Nephron progenitor cell (in vitro differentiated cells): ENCODE data around the gene PATJ.
A peak's percentile ranks its signal among the peaks of the same experiment; 100 is the strongest.

Source experiments
- DNase-seq: peaks from one replicate; pipeline ENCODE4 v3.0.0; 2021
- H3K27ac Mint-ChIP-seq: 2 replicates; pipeline ENCODE4 v1.8.0; 2021; ENCODE audit warnings: mild to moderate bottlenecking, moderate library complexity, mixed read lengths
- H3K27me3 Mint-ChIP-seq: 2 replicates; pipeline ENCODE4 v1.8.0; 2021; ENCODE audit warnings: mild to moderate bottlenecking, low read depth, mixed read lengths; ENCODE audit not compliant: poor library complexity
- H3K36me3 Mint-ChIP-seq: 2 replicates; pipeline ENCODE4 v1.8.0; 2021; ENCODE audit warnings: low read depth, mixed read lengths
- H3K4me1 Mint-ChIP-seq: 2 replicates; pipeline ENCODE4 v1.8.0; 2021; ENCODE audit warnings: mixed read lengths
- H3K4me3 Mint-ChIP-seq: 2 replicates; pipeline ENCODE4 v1.8.0; 2021; ENCODE audit warnings: mild to moderate bottlenecking, moderate library complexity, mixed read lengths
- H3K9me3 Mint-ChIP-seq: 2 replicates; pipeline ENCODE4 v1.8.0; 2021; ENCODE audit warnings: mild to moderate bottlenecking, moderate library complexity, mixed read lengths
- TF ChIP-seq, protein P1 (sequence below): fragments of 200-600 bp; sonication (generic); IDR thresholded peaks from 2 replicates; pipeline ENCODE4 v1.5.0; 2021; ENCODE audit warnings: antibody characterized with exemption

The PATJ gene

GRCh38 chr1:62043154-62043553, 300.9 kb downstream of the PATJ start:
- TF ChIP-seq, protein P1, sequence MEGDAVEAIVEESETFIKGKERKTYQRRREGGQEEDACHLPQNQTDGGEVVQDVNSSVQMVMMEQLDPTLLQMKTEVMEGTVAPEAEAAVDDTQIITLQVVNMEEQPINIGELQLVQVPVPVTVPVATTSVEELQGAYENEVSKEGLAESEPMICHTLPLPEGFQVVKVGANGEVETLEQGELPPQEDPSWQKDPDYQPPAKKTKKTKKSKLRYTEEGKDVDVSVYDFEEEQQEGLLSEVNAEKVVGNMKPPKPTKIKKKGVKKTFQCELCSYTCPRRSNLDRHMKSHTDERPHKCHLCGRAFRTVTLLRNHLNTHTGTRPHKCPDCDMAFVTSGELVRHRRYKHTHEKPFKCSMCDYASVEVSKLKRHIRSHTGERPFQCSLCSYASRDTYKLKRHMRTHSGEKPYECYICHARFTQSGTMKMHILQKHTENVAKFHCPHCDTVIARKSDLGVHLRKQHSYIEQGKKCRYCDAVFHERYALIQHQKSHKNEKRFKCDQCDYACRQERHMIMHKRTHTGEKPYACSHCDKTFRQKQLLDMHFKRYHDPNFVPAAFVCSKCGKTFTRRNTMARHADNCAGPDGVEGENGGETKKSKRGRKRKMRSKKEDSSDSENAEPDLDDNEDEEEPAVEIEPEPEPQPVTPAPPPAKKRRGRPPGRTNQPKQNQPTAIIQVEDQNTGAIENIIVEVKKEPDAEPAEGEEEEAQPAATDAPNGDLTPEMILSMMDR: no peak
- no peak overlapping the region for H3K27ac Mint-ChIP-seq
- H3K9me3 Mint-ChIP-seq: no peaks in the 10 kb centered on the region
- peaks cover 24% of the 10 kb centered on the region for H3K4me1 Mint-ChIP-seq
- H3K27me3 Mint-ChIP-seq: no peaks in the 10 kb centered on the region
- no peak for DNase-seq
- H3K36me3 Mint-ChIP-seq: no peaks in the 10 kb centered on the region
- H3K4me3 Mint-ChIP-seq: no peak overlapping the region

GRCh38 chr1:62045574-62045973, 303.3 kb downstream of the PATJ start:
- TF ChIP-seq, protein P1: no peak
- Mint-ChIP-seq H3K27me3 (no peaks in the 10 kb centered on the region), H3K4me1 (peaks cover 10% of the 10 kb centered on the region), H3K4me3 (no peak overlapping the region), H3K27ac (no peak overlapping the region), H3K36me3 (no peaks in the 10 kb centered on the region), H3K9me3 (no peaks in the 10 kb centered on the region)
- no peak for DNase-seq

- no peak overlapping the region for H3K4me3 Mint-ChIP-seq
- H3K36me3 Mint-ChIP-seq: no peaks in the 10 kb centered on the region
- H3K9me3 Mint-ChIP-seq: no peaks in the 10 kb centered on the region
- H3K27me3 Mint-ChIP-seq: no peaks in the 10 kb centered on the region
- H3K27ac Mint-ChIP-seq: no peak overlapping the region
- TF ChIP-seq, protein P1: no peak
- no peaks in the 10 kb centered on the region for H3K4me1 Mint-ChIP-seq
- DNase-seq: no peak
These were observed 304.6 kb downstream of the PATJ start for GRCh38 chr1:62046927-62047326.

- Mint-ChIP-seq H3K27ac (no peak overlapping the region), H3K36me3 (no peaks in the 10 kb centered on the region)
- DNase-seq: no peak
These were observed 307.9 kb downstream of the PATJ start for GRCh38 chr1:62050165-62050564.

DNA sequence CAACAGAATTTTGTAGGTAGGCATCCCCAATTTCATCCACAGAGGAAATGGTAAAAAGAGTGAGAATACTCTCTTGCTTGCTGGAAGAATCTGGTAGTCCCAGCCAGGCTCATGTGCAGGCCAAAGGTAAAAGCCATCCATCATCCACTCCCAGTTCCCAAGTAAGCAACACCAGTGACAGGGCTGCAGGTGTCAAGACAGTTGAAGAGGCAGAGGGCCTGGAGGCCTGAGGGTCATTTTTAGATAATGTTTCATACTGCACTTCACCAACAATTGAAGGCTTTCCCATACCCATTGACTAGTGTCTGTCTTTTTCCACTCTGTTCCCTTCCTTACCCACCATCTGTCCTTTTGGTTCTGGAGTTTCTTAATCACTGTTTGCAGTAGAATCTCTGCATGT, 310.7 kb downstream of the PATJ start:
- Mint-ChIP-seq H3K27ac (peak overlapping the region; percentile 68), H3K9me3 (no peaks in the 10 kb centered on the region), H3K36me3 (no peaks in the 10 kb centered on the region)

More at GRCh38 chr1:62050165-62050564, 307.9 kb downstream of the PATJ start:
- Mint-ChIP-seq H3K4me3 (no peak overlapping the region), H3K9me3 (no peaks in the 10 kb centered on the region), H3K4me1 (peaks cover 5% of the 10 kb centered on the region), H3K27me3 (no peaks in the 10 kb centered on the region)
- TF ChIP-seq, protein P1: no peak

DNA sequence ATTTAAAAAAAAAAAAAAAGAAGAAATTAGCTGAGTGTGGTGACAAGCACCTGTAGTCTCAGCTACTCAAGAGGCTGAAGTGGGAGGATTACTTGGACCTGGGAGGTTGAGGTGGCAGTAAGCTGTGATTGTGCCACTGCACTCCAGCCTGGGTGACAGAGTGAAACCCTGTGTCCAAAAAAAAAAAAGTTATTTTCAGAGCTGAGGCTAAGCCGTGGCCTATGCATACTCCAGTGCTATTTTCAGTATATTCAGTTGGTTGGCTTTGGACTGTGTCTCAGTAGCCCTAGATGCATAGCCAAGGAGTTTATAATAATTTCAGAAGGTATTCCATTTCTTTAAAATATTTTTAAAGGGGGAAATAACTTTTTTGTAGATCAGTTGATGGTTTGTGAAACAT, 311.9 kb downstream of the PATJ start:
- DNase-seq: no peak
- H3K27ac Mint-ChIP-seq: no peak overlapping the region
- peaks cover 10% of the 10 kb centered on the region for H3K4me1 Mint-ChIP-seq
- H3K27me3 Mint-ChIP-seq: no peaks in the 10 kb centered on the region
- TF ChIP-seq, protein P1: no peak
- H3K4me3 Mint-ChIP-seq: no peak overlapping the region
- no peaks in the 10 kb centered on the region for H3K36me3 Mint-ChIP-seq
- no peaks in the 10 kb centered on the region for H3K9me3 Mint-ChIP-seq

More for the DNA sequence above, 310.7 kb downstream of the PATJ start:
- Mint-ChIP-seq H3K4me1 (peaks cover 10% of the 10 kb centered on the region), H3K27me3 (no peaks in the 10 kb centered on the region), H3K4me3 (no peak overlapping the region)
- TF ChIP-seq, protein P1: no peak
- no peak for DNase-seq
